ENCODE data around the gene CAPN5. TPM values are rescaled to one million over a fixed set of nuclear protein-coding genes. Genes with fewer than 3 reads are reported as not detected.

Gene CAPN5
- total RNA-seq, 1 experiment from 2014 or later = 0.26 TPM

GRCh38 chr11:77038825-77039326, 27.9 kb upstream of the CAPN5 start:
- ChIA-PET CTCF (interaction anchor here (0.8 to 1.6 kb wide), 3 partner anchors 9 to 288 kb away, joined by 3 to 7 read pairs (median 4); no protein-coding TSS in a partner anchor), POLR2A (interaction anchor here (0.5 to 0.6 kb wide), 2 partner anchors 35 to 113 kb away, joined by 3 read pairs; no protein-coding TSS in a partner anchor)
- Mint-ChIP-seq H3K9me3 (ENCODE audit: unreplicated experiment) (no peaks in the 10 kb centered on the region), H3K36me3 (ENCODE audit: insufficient read depth, unreplicated experiment) (no peaks in the 10 kb centered on the region), H3K4me1 (ENCODE audit: insufficient read depth, unreplicated experiment) (peaks cover 7% of the 10 kb centered on the region), H3K27me3 (ENCODE audit: insufficient read depth, unreplicated experiment) (peaks cover 15% of the 10 kb centered on the region), H3K27ac (ENCODE audit: low read depth, unreplicated experiment) (no peak overlapping the region), H3K4me3 (ENCODE audit: unreplicated experiment) (no peak overlapping the region)
- BruUV-seq (replicated peaks) = no TSS peak
- no peak for TF ChIP-seq CTCF (IDR thresholded peaks at IDR 0.05; ENCODE audit: unreplicated experiment)
- intact Hi-C loops (cut with micrococcal nuclease) = no loop called here
- no peak for DNase-seq (ENCODE audit: unreplicated experiment)

- ChIA-PET POLR2A (no interaction called here), CTCF (interaction anchor here (0.6 to 1.6 kb wide), 4 partner anchors 8 to 289 kb away, joined by 3 to 7 read pairs (median 4); no protein-coding TSS in a partner anchor)
- intact Hi-C loops (cut with micrococcal nuclease) = no loop called here
- Mint-ChIP-seq H3K4me1 (ENCODE audit: insufficient read depth, unreplicated experiment) (peaks cover 7% of the 10 kb centered on the region), H3K4me3 (ENCODE audit: unreplicated experiment) (no peak overlapping the region), H3K36me3 (ENCODE audit: insufficient read depth, unreplicated experiment) (no peaks in the 10 kb centered on the region), H3K27ac (ENCODE audit: low read depth, unreplicated experiment) (no peak overlapping the region), H3K9me3 (ENCODE audit: unreplicated experiment) (no peaks in the 10 kb centered on the region), H3K27me3 (ENCODE audit: insufficient read depth, unreplicated experiment) (peaks cover 15% of the 10 kb centered on the region)
- no TSS peak for BruUV-seq (replicated peaks)
- TF ChIP-seq CTCF (IDR thresholded peaks at IDR 0.05; ENCODE audit: unreplicated experiment) = no peak
- no peak for DNase-seq (ENCODE audit: unreplicated experiment)
These were observed 27.0 kb upstream of the CAPN5 start for GRCh38 chr11:77039491-77040400.

GRCh38 chr11:77040401-77040777, 26.4 kb upstream of the CAPN5 start:
- H3K27me3 Mint-ChIP-seq (ENCODE audit: insufficient read depth, unreplicated experiment) = peaks cover 15% of the 10 kb centered on the region
- H3K4me3 Mint-ChIP-seq (ENCODE audit: unreplicated experiment) = no peak overlapping the region
- no peak for DNase-seq (ENCODE audit: unreplicated experiment)
- TF ChIP-seq CTCF (IDR thresholded peaks at IDR 0.05; ENCODE audit: unreplicated experiment) = no peak
- H3K4me1 Mint-ChIP-seq (ENCODE audit: insufficient read depth, unreplicated experiment) = peaks cover 1% of the 10 kb centered on the region
- H3K36me3 Mint-ChIP-seq (ENCODE audit: insufficient read depth, unreplicated experiment) = no peaks in the 10 kb centered on the region
- no TSS peak for BruUV-seq (replicated peaks)
- intact Hi-C loops (cut with micrococcal nuclease) = no loop called here
- no peak overlapping the region for H3K27ac Mint-ChIP-seq (ENCODE audit: low read depth, unreplicated experiment)
- no peaks in the 10 kb centered on the region for H3K9me3 Mint-ChIP-seq (ENCODE audit: unreplicated experiment)
- POLR2A ChIA-PET = no interaction called here
- CTCF ChIA-PET = interaction anchor here (0.6 to 1.7 kb wide), 5 partner anchors 16 to 306 kb away, joined by 3 to 6 read pairs (median 4); no protein-coding TSS in a partner anchor

GRCh38 chr11:77040889-77041288, 25.9 kb upstream of the CAPN5 start:
- no peak for DNase-seq (ENCODE audit: unreplicated experiment)
- Mint-ChIP-seq H3K9me3 (ENCODE audit: unreplicated experiment) (no peaks in the 10 kb centered on the region), H3K4me3 (ENCODE audit: unreplicated experiment) (no peak overlapping the region), H3K27me3 (ENCODE audit: insufficient read depth, unreplicated experiment) (peaks cover 15% of the 10 kb centered on the region), H3K36me3 (ENCODE audit: insufficient read depth, unreplicated experiment) (no peaks in the 10 kb centered on the region), H3K4me1 (ENCODE audit: insufficient read depth, unreplicated experiment) (no peaks in the 10 kb centered on the region), H3K27ac (ENCODE audit: low read depth, unreplicated experiment) (no peak overlapping the region)
- no TSS peak for BruUV-seq (replicated peaks)
- ChIA-PET CTCF (interaction anchor here (0.5 to 1.7 kb wide), 6 partner anchors 17 to 306 kb away, joined by 3 to 6 read pairs (median 4); no protein-coding TSS in a partner anchor), POLR2A (no interaction called here)
- TF ChIP-seq CTCF (IDR thresholded peaks at IDR 0.05; ENCODE audit: unreplicated experiment) = no peak
- intact Hi-C loops (cut with micrococcal nuclease) = no loop called here
